Liver (tissue), 9 donors: ENCODE results near the gene SLC16A4. TPM values are rescaled to one million over a fixed set of nuclear protein-coding genes. Genes with fewer than 3 reads are reported as not detected.

Experiments used
- DNase-seq: peaks from one replicate; pipeline ENCODE4 v3.0.0-alpha.2; 2017; ENCODE audit warnings: low spot score
- H3K27ac ChIP-seq, 2 donors: one replicate each; pipeline ENCODE4 v1.7.0; 2013; ENCODE audit warnings: inconsistent platforms in 2 of 2, low read length in 2 of 2, control low read depth in 1 of 2, low read depth in 1 of 2, mild to moderate bottlenecking in 1 of 2
- H3K27me3 ChIP-seq, 4 donors: one replicate each; pipeline versions ENCODE4 v1.6.1 to v1.7.0; 2013; ENCODE audit warnings: low read length in 3 of 4, inconsistent platforms in 1 of 4, mild to moderate bottlenecking in 1 of 4, moderate library complexity in 1 of 4; ENCODE audit not compliant: control insufficient read depth in 4 of 4, insufficient read depth in 4 of 4
- H3K36me3 ChIP-seq, 4 donors: one replicate each; pipeline versions ENCODE4 v1.6.1 to v1.7.0; 2013; ENCODE audit warnings: low read length in 3 of 4, mild to moderate bottlenecking in 3 of 4, low read depth in 1 of 4, moderate library complexity in 1 of 4; ENCODE audit not compliant: control insufficient read depth in 4 of 4, insufficient read depth in 3 of 4
- H3K4me1 ChIP-seq, 4 donors: one replicate each; pipeline versions ENCODE4 v1.6.1 to v1.7.0; 2013; ENCODE audit warnings: low read length in 3 of 4, mild to moderate bottlenecking in 3 of 4, moderate library complexity in 1 of 4; ENCODE audit not compliant: control insufficient read depth in 4 of 4, insufficient read depth in 4 of 4
- H3K4me3 ChIP-seq, 3 donors: one replicate each; pipeline versions ENCODE4 v1.6.1 to v1.7.0; 2013; ENCODE audit warnings: low read length in 3 of 3, control low read depth in 1 of 3, low read depth in 1 of 3, mild to moderate bottlenecking in 1 of 3
- H3K9ac ChIP-seq, 2 donors: one replicate each; pipeline ENCODE4 v1.7.0; 2013; ENCODE audit warnings: low read length in 2 of 2, mild to moderate bottlenecking in 2 of 2, moderate library complexity in 2 of 2, control low read depth in 1 of 2, low read depth in 1 of 2
- H3K9me3 ChIP-seq, 4 donors: one replicate each; pipeline versions ENCODE4 v1.6.1 to v1.7.0; 2013; ENCODE audit warnings: low read length in 3 of 4; ENCODE audit not compliant: control insufficient read depth in 4 of 4
- EGR1 ChIP-seq, 2 donors: IDR thresholded peaks; 2 replicates each; pipeline ENCODE4 v1.6.1; 2016 to 2018; ENCODE audit warnings: antibody characterized with exemption in 2 of 2, low read depth in 2 of 2
- FOXA1 ChIP-seq: IDR thresholded peaks from 2 replicates; pipeline ENCODE4 v1.6.1; 2016; ENCODE audit warnings: antibody characterized with exemption
- FOXA2 ChIP-seq: IDR thresholded peaks from 2 replicates; pipeline ENCODE4 v1.6.1; 2016; ENCODE audit warnings: antibody characterized with exemption
- GABPA ChIP-seq, 2 donors: IDR thresholded peaks in 1 of 2; conservative IDR thresholded peaks in 1 of 2; 2 replicates each; pipeline ENCODE4 v1.6.1; 2016; ENCODE audit warnings: antibody characterized with exemption in 2 of 2, mild to moderate bottlenecking in 1 of 2, moderate library complexity in 1 of 2
- HNF4A ChIP-seq, 2 donors: conservative IDR thresholded peaks; 2 replicates each; pipeline ENCODE4 v1.6.1; 2016; ENCODE audit warnings: antibody characterized with exemption in 2 of 2, mild to moderate bottlenecking in 2 of 2
- HNF4G ChIP-seq: IDR thresholded peaks from 2 replicates; pipeline ENCODE4 v1.6.1; 2016; ENCODE audit warnings: antibody characterized with exemption
- JUND ChIP-seq, 2 donors: IDR thresholded peaks; 2 replicates each; pipeline ENCODE4 v1.6.1; 2016; ENCODE audit warnings: antibody characterized with exemption in 2 of 2
- NR2F2 ChIP-seq: IDR thresholded peaks from 2 replicates; pipeline ENCODE4 v1.6.1; 2016; ENCODE audit warnings: antibody characterized with exemption
- RAD21 ChIP-seq, 2 donors: IDR thresholded peaks; 2 replicates each; pipeline ENCODE4 v1.6.1; 2016; ENCODE audit warnings: antibody characterized with exemption in 2 of 2, mild to moderate bottlenecking in 2 of 2
- RXRA ChIP-seq, 2 donors: IDR thresholded peaks; 2 replicates each; pipeline ENCODE4 v1.6.1; 2017 to 2018; ENCODE audit warnings: antibody characterized with exemption in 2 of 2, mild to moderate bottlenecking in 1 of 2
- SP1 ChIP-seq: IDR thresholded peaks from 2 replicates; pipeline ENCODE4 v1.6.1; 2018; ENCODE audit warnings: antibody characterized with exemption, mild to moderate bottlenecking
- TAF1 ChIP-seq: conservative IDR thresholded peaks from 2 replicates; pipeline ENCODE4 v1.6.1; 2016; ENCODE audit warnings: antibody characterized with exemption, mild to moderate bottlenecking
- YY1 ChIP-seq: IDR thresholded peaks from 2 replicates; pipeline ENCODE4 v1.6.1; 2016; ENCODE audit warnings: antibody characterized with exemption, mild to moderate bottlenecking
- WGBS: extraction: QIAGEN DNeasy Blood & Tissue Kit; methylation state at CpG from one replicate; pipeline ENCODE4 v1.1.7; 2013; 5-methylcytosine and 5-hydroxymethylcytosine counted together
- polyA plus RNA-seq, 2 donors: library from polyadenylated mRNA; stranded (reverse) in 1 of 2; unstranded in 1 of 2; fragments of 200-250 nt in 1 of 2; fragments of >200 nt in 1 of 2; fragmentation: Nextera tagmentation in 1 of 2; extraction: Ambion mirVana in 1 of 2; gene quantifications; one replicate each; pipeline versions ENCODE4 v1.2.1 to v1.2.3, GENCODE V29; 2013 to 2015
- total RNA-seq, 2 donors: library from RNA; depleted of rRNA; stranded (reverse); fragments of >200 nt; gene quantifications; one replicate each; pipeline ENCODE4 v1.2.3, GENCODE V29; 2014
- TF ChIP-seq, protein P1 (sequence below): fragments of 150-350 bp; IDR thresholded peaks from 2 replicates; pipeline ENCODE4 v1.5.1; 2017; ENCODE audit warnings: improper control_type of control experiment, low read depth, low read length; ENCODE audit not compliant: missing input control
- TF ChIP-seq, protein P2 (sequence below): IDR thresholded peaks from 2 replicates; pipeline ENCODE4 v1.6.1; 2016; ENCODE audit warnings: antibody characterized with exemption, mild to moderate bottlenecking
- TF ChIP-seq, protein P3 (sequence below): IDR thresholded peaks from 2 replicates; pipeline ENCODE4 v1.6.1; 2016; ENCODE audit warnings: antibody characterized with exemption
- TF ChIP-seq, protein P4 (sequence below): IDR thresholded peaks from 2 replicates; pipeline ENCODE4 v1.6.1; 2016; ENCODE audit warnings: antibody characterized with exemption
- TF ChIP-seq, protein P5 (sequence below): IDR thresholded peaks from 2 replicates; pipeline ENCODE4 v1.6.1; 2016; ENCODE audit warnings: antibody characterized with exemption
- donor health status: healthy.
- donor health status: healthy.
- donor health status: healthy.
- donor health status: healthy.
- donor health status: healthy.

Gene SLC16A4
- total and polyA plus RNA-seq, 4 donors, result 0.72 to 1.8 (median 1.6) TPM

DNA sequence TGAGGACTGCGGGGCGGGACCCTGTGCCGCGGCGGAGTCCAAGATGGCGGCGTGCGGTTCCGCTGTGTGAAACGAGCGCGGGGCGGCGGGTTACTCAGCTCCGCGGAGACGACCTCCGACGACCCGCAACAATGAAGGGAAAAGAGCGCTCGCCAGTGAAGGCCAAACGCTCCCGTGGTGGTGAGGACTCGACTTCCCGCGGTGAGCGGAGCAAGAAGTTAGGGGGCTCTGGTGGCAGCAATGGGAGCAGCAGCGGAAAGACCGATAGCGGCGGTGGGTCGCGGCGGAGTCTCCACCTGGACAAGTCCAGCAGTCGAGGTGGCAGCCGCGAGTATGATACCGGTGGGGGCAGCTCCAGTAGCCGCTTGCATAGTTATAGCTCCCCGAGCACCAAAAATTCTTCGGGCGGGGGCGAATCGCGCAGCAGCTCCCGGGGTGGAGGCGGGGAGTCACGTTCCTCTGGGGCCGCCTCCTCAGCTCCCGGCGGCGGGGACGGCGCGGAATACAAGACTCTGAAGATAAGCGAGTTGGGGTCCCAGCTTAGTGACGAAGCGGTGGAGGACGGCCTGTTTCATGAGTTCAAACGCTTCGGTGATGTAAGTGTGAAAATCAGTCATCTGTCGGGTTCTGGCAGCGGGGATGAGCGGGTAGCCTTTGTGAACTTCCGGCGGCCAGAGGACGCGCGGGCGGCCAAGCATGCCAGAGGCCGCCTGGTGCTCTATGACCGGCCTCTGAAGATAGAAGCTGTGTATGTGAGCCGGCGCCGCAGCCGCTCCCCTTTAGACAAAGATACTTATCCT is 51.2 kb downstream of the SLC16A4 start (continued):
- TF ChIP-seq, protein P1, sequence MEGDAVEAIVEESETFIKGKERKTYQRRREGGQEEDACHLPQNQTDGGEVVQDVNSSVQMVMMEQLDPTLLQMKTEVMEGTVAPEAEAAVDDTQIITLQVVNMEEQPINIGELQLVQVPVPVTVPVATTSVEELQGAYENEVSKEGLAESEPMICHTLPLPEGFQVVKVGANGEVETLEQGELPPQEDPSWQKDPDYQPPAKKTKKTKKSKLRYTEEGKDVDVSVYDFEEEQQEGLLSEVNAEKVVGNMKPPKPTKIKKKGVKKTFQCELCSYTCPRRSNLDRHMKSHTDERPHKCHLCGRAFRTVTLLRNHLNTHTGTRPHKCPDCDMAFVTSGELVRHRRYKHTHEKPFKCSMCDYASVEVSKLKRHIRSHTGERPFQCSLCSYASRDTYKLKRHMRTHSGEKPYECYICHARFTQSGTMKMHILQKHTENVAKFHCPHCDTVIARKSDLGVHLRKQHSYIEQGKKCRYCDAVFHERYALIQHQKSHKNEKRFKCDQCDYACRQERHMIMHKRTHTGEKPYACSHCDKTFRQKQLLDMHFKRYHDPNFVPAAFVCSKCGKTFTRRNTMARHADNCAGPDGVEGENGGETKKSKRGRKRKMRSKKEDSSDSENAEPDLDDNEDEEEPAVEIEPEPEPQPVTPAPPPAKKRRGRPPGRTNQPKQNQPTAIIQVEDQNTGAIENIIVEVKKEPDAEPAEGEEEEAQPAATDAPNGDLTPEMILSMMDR, result peak; percentile 24
- TF ChIP-seq JUND (IDR thresholded peaks at IDR 0.05) (no peak), GABPA (IDR thresholded peaks at IDR 0.05 in 1 of 2, conservative IDR thresholded peaks at IDR 0.05 in 1 of 2) (peak in 1 of 2 donors; percentile 9), HNF4A (conservative IDR thresholded peaks at IDR 0.05) (peak in 1 of 2 donors; percentile 29), FOXA2 (no peak)

DNA sequence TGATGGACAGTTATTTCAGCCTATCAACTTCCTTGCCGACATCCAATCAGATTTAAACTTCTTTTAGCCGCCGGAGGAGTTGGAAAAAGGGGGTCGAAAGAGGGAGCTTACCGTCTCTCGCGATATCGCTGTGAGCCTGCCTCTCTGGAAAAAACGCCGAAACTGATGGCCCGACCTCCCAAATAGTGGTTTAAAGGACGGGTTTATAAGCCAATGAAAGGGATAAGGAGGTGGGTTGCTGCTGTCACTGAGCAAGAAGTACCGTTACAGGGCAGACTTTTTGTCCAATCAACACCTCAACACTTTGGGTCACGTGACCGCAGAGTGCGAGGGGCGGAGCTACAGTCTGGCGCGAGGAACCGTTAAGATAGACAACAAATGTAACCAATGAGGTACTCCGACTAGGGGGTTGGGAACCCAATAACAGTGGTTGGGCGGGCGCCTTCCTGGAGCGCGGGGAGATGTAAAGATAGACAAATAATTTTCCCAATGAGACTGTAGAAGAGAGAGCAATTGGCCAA is 51.9 kb downstream of the SLC16A4 start, which contains the start of gene RBM15:
Gene RBM15 (plus strand): TSS at position 492 of the 521 bp plus-strand sequence. CDS start 29 bp downstream, at position 521.
- H3K27ac ChIP-seq, result peak within 1 kb of the TSS; percentile 98 to 99
- H3K4me1 ChIP-seq, result peaks cover 16 to 60% (median 46%) of the 10 kb centered on the region in 4 donors
- peak; percentile 93 for DNase-seq
- TF ChIP-seq YY1, result no peak
- peak; percentile 98 for TF ChIP-seq SP1
- no peak for TF ChIP-seq HNF4G
- TF ChIP-seq FOXA2, result no peak
- no peak for TF ChIP-seq RXRA (IDR thresholded peaks at IDR 0.05)
- peak; percentile 6 for TF ChIP-seq FOXA1
- peak; percentile 41 to 79 for TF ChIP-seq GABPA (IDR thresholded peaks at IDR 0.05 in 1 of 2, conservative IDR thresholded peaks at IDR 0.05 in 1 of 2)
- TF ChIP-seq, protein P2, sequence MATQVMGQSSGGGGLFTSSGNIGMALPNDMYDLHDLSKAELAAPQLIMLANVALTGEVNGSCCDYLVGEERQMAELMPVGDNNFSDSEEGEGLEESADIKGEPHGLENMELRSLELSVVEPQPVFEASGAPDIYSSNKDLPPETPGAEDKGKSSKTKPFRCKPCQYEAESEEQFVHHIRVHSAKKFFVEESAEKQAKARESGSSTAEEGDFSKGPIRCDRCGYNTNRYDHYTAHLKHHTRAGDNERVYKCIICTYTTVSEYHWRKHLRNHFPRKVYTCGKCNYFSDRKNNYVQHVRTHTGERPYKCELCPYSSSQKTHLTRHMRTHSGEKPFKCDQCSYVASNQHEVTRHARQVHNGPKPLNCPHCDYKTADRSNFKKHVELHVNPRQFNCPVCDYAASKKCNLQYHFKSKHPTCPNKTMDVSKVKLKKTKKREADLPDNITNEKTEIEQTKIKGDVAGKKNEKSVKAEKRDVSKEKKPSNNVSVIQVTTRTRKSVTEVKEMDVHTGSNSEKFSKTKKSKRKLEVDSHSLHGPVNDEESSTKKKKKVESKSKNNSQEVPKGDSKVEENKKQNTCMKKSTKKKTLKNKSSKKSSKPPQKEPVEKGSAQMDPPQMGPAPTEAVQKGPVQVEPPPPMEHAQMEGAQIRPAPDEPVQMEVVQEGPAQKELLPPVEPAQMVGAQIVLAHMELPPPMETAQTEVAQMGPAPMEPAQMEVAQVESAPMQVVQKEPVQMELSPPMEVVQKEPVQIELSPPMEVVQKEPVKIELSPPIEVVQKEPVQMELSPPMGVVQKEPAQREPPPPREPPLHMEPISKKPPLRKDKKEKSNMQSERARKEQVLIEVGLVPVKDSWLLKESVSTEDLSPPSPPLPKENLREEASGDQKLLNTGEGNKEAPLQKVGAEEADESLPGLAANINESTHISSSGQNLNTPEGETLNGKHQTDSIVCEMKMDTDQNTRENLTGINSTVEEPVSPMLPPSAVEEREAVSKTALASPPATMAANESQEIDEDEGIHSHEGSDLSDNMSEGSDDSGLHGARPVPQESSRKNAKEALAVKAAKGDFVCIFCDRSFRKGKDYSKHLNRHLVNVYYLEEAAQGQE, result no peak
- no peak for TF ChIP-seq TAF1
- TF ChIP-seq JUND (IDR thresholded peaks at IDR 0.05), result peak; percentile 45 to 47
- TF ChIP-seq, protein P1, result no peak
- TF ChIP-seq RAD21 (IDR thresholded peaks at IDR 0.05), result no peak
- TF ChIP-seq, protein P3, sequence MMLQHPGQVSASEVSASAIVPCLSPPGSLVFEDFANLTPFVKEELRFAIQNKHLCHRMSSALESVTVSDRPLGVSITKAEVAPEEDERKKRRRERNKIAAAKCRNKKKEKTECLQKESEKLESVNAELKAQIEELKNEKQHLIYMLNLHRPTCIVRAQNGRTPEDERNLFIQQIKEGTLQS, result peak; percentile 16
- TF ChIP-seq EGR1 (IDR thresholded peaks at IDR 0.05; ENCODE audit: low read depth in 2 of 2), result no peak
- TF ChIP-seq NR2F2, result peak; percentile 29
- TF ChIP-seq, protein P4, sequence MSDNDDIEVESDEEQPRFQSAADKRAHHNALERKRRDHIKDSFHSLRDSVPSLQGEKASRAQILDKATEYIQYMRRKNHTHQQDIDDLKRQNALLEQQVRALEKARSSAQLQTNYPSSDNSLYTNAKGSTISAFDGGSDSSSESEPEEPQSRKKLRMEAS, result peak; percentile 59
- TF ChIP-seq, protein P5, sequence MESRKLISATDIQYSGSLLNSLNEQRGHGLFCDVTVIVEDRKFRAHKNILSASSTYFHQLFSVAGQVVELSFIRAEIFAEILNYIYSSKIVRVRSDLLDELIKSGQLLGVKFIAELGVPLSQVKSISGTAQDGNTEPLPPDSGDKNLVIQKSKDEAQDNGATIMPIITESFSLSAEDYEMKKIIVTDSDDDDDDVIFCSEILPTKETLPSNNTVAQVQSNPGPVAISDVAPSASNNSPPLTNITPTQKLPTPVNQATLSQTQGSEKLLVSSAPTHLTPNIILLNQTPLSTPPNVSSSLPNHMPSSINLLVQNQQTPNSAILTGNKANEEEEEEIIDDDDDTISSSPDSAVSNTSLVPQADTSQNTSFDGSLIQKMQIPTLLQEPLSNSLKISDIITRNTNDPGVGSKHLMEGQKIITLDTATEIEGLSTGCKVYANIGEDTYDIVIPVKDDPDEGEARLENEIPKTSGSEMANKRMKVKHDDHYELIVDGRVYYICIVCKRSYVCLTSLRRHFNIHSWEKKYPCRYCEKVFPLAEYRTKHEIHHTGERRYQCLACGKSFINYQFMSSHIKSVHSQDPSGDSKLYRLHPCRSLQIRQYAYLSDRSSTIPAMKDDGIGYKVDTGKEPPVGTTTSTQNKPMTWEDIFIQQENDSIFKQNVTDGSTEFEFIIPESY, result peak; percentile 100
- TF ChIP-seq HNF4A (conservative IDR thresholded peaks at IDR 0.05), result no peak
- peak within 1 kb of the TSS; percentile 93 to 94 for H3K9ac ChIP-seq
- H3K9me3 ChIP-seq, result no peaks in the 10 kb centered on the region
- H3K4me3 ChIP-seq, result peak within 1 kb of the TSS; percentile 82 to 96 (median 91)
- peaks cover 1 to 7% (median 4%) of the 10 kb centered on the region in 4 donors for H3K36me3 ChIP-seq
- H3K27me3 ChIP-seq, result no peaks in the 10 kb centered on the region
- under 1% methylated on average over 25 of the region's 25 CpGs for WGBS
